GM23248 (cell line): ENCODE results near the gene ACADM. TPM values are rescaled to one million over a fixed set of nuclear protein-coding genes. Genes with fewer than 3 reads are reported as not detected.
"Not testable (repeated sequence)": the region's sequence is repeated elsewhere in the genome, so short reads cannot be mapped to it uniquely, and the experiment has no call there.

Source experiments
- DNase-seq: peaks from one replicate; pipeline ENCODE4 v3.0.0-alpha.2; 2015
- H2AFZ ChIP-seq: fragments of 200-600 bp; sonication (generic); 2 replicates; pipeline ENCODE4 v1.6.1; 2016; ENCODE audit warnings: antibody characterized with exemption
- H3F3A ChIP-seq: fragments of 200-600 bp; sonication (generic); 2 replicates; pipeline ENCODE4 v1.6.1; 2016; ENCODE audit warnings: mild to moderate bottlenecking, antibody characterized with exemption, mixed run types; ENCODE audit not compliant: insufficient read depth
- H3K27ac ChIP-seq: fragments of 200-600 bp; sonication (generic); 2 replicates; pipeline ENCODE4 v1.5.1; 2016; ENCODE audit warnings: mild to moderate bottlenecking
- H3K27me3 ChIP-seq: fragments of 200-600 bp; sonication (generic); replicated peaks from 2 replicates; pipeline ENCODE4 v1.6.1; 2016; ENCODE audit warnings: mild to moderate bottlenecking; ENCODE audit not compliant: insufficient read depth
- H3K36me3 ChIP-seq: fragments of 200-600 bp; sonication (generic); 2 replicates; pipeline ENCODE4 v1.6.1; 2016; ENCODE audit warnings: low read depth, mild to moderate bottlenecking
- H3K4me1 ChIP-seq: fragments of 200-600 bp; sonication (generic); 2 replicates; pipeline ENCODE4 v1.6.1; 2016; ENCODE audit warnings: mild to moderate bottlenecking; ENCODE audit not compliant: insufficient read depth
- H3K4me2 ChIP-seq: fragments of 200-600 bp; sonication (generic); one replicate; pipeline ENCODE4 v1.6.1; 2016; ENCODE audit warnings: mild to moderate bottlenecking; ENCODE audit not compliant: unreplicated experiment
- H3K4me3 ChIP-seq: fragments of 200-600 bp; sonication (generic); 2 replicates; pipeline ENCODE4 v1.5.1; 2016; ENCODE audit warnings: mild to moderate bottlenecking
- H3K79me2 ChIP-seq: fragments of 200-600 bp; sonication (generic); 2 replicates; pipeline ENCODE4 v1.6.1; 2016; ENCODE audit warnings: mild to moderate bottlenecking; ENCODE audit not compliant: insufficient read depth
- H3K9ac ChIP-seq: fragments of 200-600 bp; sonication (generic); 2 replicates; pipeline ENCODE4 v1.6.1; 2016; ENCODE audit warnings: mild to moderate bottlenecking
- H3K9me2 ChIP-seq: fragments of 200-600 bp; sonication (generic); 2 replicates; pipeline ENCODE4 v1.6.1; 2016; ENCODE audit warnings: mixed run types, mild to moderate bottlenecking, moderate library complexity; ENCODE audit not compliant: insufficient read depth
- H3K9me3 ChIP-seq: fragments of 200-600 bp; sonication (generic); one replicate; pipeline ENCODE4 v1.6.1; 2017; ENCODE audit warnings: low read depth
- H4K20me1 ChIP-seq: fragments of 200-600 bp; sonication (generic); 2 replicates; pipeline ENCODE4 v1.6.0; 2016; ENCODE audit not compliant: insufficient read depth
- EZH2 ChIP-seq: fragments of 200-600 bp; sonication (generic); IDR thresholded peaks from 2 replicates; pipeline ENCODE4 v1.6.1; 2018; ENCODE audit warnings: antibody characterized with exemption, mild to moderate bottlenecking; ENCODE audit not compliant: insufficient read depth, poor library complexity, severe bottlenecking
- EZH2phosphoT487 ChIP-seq: fragments of 200-600 bp; sonication (generic); IDR thresholded peaks from 2 replicates; pipeline ENCODE4 v1.6.1; 2018; ENCODE audit warnings: antibody characterized with exemption, moderate library complexity, mild to moderate bottlenecking, low read depth; ENCODE audit not compliant: insufficient read depth
- WGBS, 2 experiments: methylation state at CpG; one replicate each; pipeline ENCODE4 v1.1.6; 2015 to 2017; ENCODE audit warnings: low lambda C conversion rate in 2 of 2, low coverage in 1 of 2; ENCODE audit errors: missing lambda C conversion rate in 2 of 2; 5-methylcytosine and 5-hydroxymethylcytosine counted together
- in situ Hi-C: fragments of 300-500 bp; cut with MboI; formaldehyde crosslinking; loops from 2 replicates; pipeline ENCODE4 v1.15.0; 2020
- polyA plus RNA-seq: library from polyadenylated mRNA; unstranded; fragments of >200 nt; fragmentation: Nextera tagmentation; extraction: Ambion mirVana; gene quantifications from 2 replicates; pipeline ENCODE4 v1.2.1, GENCODE V29; 2016
- total RNA-seq: library from RNA; depleted of rRNA; stranded (reverse); fragments of >200 nt; shearing (Covaris generic); gene quantifications from 2 replicates; pipeline ENCODE4 v1.2.3, GENCODE V29; 2014

Gene ACADM
- total and polyA plus RNA-seq, 2 experiments from 2014 or later = 32.6 to 37.5 TPM

- Histone ChIP-seq H3K9ac (no peak overlapping the region), H2AFZ (no peak overlapping the region), H3K79me2 (no peaks in the 10 kb centered on the region), H3K4me2 (no peak overlapping the region), H3K9me3 (no peaks in the 10 kb centered on the region), H3K9me2 (no peaks in the 10 kb centered on the region), H3F3A (peaks cover 5% of the 10 kb centered on the region; the same call in 1 of the 2 replicates), H3K27me3 (no peaks in the 10 kb centered on the region), H3K4me1 (peaks cover 18% of the 10 kb centered on the region), H3K36me3 (no peaks in the 10 kb centered on the region), H3K27ac (no peak overlapping the region), H4K20me1 (no peaks in the 10 kb centered on the region), H3K4me3 (no peak overlapping the region)
- in situ Hi-C loops = no loop called here
- TF ChIP-seq EZH2phosphoT487 (no peak), EZH2 (no peak)
- DNase-seq = no peak
- WGBS, 2 experiments = 74 to 78% methylated on average over 3 of the region's 3 CpGs
Measured at GRCh38 chr1:75771978-75772377, 47.5 kb downstream of the ACADM start.

- H3K36me3 ChIP-seq, H3K9ac ChIP-seq, H3F3A ChIP-seq, H3K79me2 ChIP-seq, H3K27me3 ChIP-seq, H3K27ac ChIP-seq, H3K9me2 ChIP-seq, H2AFZ ChIP-seq, H4K20me1 ChIP-seq, H3K9me3 ChIP-seq, H3K4me2 ChIP-seq, in situ Hi-C loops, H3K4me3 ChIP-seq, H3K4me1 ChIP-seq, DNase-seq: not testable (repeated sequence)
- 70 to 77% methylated on average over 4 of the region's 4 CpGs for WGBS, 2 experiments
Measured at GRCh38 chr1:75777812-75778211, 53.3 kb downstream of the ACADM start.

GRCh38 chr1:75778694-75779093, 54.2 kb downstream of the ACADM start:
- H3K4me2 ChIP-seq, H4K20me1 ChIP-seq, DNase-seq, H2AFZ ChIP-seq, in situ Hi-C loops, H3K79me2 ChIP-seq, H3K27me3 ChIP-seq, H3K27ac ChIP-seq, H3K4me3 ChIP-seq, H3K4me1 ChIP-seq, H3F3A ChIP-seq, H3K36me3 ChIP-seq, H3K9me2 ChIP-seq, H3K9me3 ChIP-seq, H3K9ac ChIP-seq: not testable (repeated sequence)
- WGBS, 2 experiments = 87 to 89% methylated on average over 5 of the region's 5 CpGs

GRCh38 chr1:75780183-75780582, 55.7 kb downstream of the ACADM start:
- H3K79me2 ChIP-seq, H3K9me3 ChIP-seq, H3K4me1 ChIP-seq, in situ Hi-C loops, H3K4me2 ChIP-seq, H3F3A ChIP-seq, H4K20me1 ChIP-seq, H3K27me3 ChIP-seq, H3K9me2 ChIP-seq, H3K4me3 ChIP-seq, H3K36me3 ChIP-seq, H3K27ac ChIP-seq, DNase-seq, H2AFZ ChIP-seq, H3K9ac ChIP-seq: not testable (repeated sequence)
- WGBS, 2 experiments = 66 to 67% methylated on average over 4 of the region's 4 CpGs

- peaks cover 27% of the 10 kb centered on the region for H3F3A ChIP-seq
- H2AFZ ChIP-seq, in situ Hi-C loops, H3K4me2 ChIP-seq, H3K9ac ChIP-seq, H3K9me2 ChIP-seq, H3K27ac ChIP-seq, H3K4me3 ChIP-seq, H3K9me3 ChIP-seq, DNase-seq, H4K20me1 ChIP-seq, H3K27me3 ChIP-seq, H3K4me1 ChIP-seq: not testable (repeated sequence)
- 91 to 93% methylated on average over 4 of the region's 4 CpGs for WGBS, 2 experiments
- peaks cover 29% of the 10 kb centered on the region for H3K79me2 ChIP-seq
- H3K36me3 ChIP-seq = peaks cover 13% of the 10 kb centered on the region; the same call in 1 of the 2 replicates
Measured at GRCh38 chr1:75783920-75784319, 59.4 kb downstream of the ACADM start.
